ENCODE results near the gene MACROD2. TPM values are rescaled to one million over a fixed set of nuclear protein-coding genes. Genes with fewer than 3 reads are reported as not detected.

Gene MACROD2
- total RNA-seq, 1 donor = 1.3 TPM

GRCh38 chr20:14193885-14194284 is 198.6 kb downstream of the MACROD2 start:
- TF ChIP-seq CTCF (IDR thresholded peaks at IDR 0.05; ENCODE audit: insufficient read depth, low read length) = peak; percentile 24
- DNase-seq (ENCODE audit: low read depth) = no peak
- no peak overlapping the region for H3K4me3 ChIP-seq (ENCODE audit: low read depth, low read length)

- peak; percentile 85 for DNase-seq (ENCODE audit: low read depth)
- no peak overlapping the region for H3K4me3 ChIP-seq (ENCODE audit: low read depth, low read length)
- no peak for TF ChIP-seq CTCF (IDR thresholded peaks at IDR 0.05; ENCODE audit: insufficient read depth, low read length)
Observed at GRCh38 chr20:14197097-14197496, 201.8 kb downstream of the MACROD2 start.

- DNase-seq (ENCODE audit: low read depth) = no peak
- H3K4me3 ChIP-seq (ENCODE audit: low read depth, low read length) = no peak overlapping the region
- TF ChIP-seq CTCF (IDR thresholded peaks at IDR 0.05; ENCODE audit: insufficient read depth, low read length) = no peak
Observed at GRCh38 chr20:14198416-14198815, 203.1 kb downstream of the MACROD2 start.

- H3K4me3 ChIP-seq (ENCODE audit: low read depth, low read length) = no peak overlapping the region
- no peak for TF ChIP-seq CTCF (IDR thresholded peaks at IDR 0.05; ENCODE audit: insufficient read depth, low read length)
- DNase-seq (ENCODE audit: low read depth) = peak; percentile 29
Observed at GRCh38 chr20:14199111-14199510, 203.8 kb downstream of the MACROD2 start.

GRCh38 chr20:14203657-14204056 is 208.3 kb downstream of the MACROD2 start:
- TF ChIP-seq CTCF (IDR thresholded peaks at IDR 0.05; ENCODE audit: insufficient read depth, low read length) = no peak
- DNase-seq (ENCODE audit: low read depth) = no peak
- H3K4me3 ChIP-seq (ENCODE audit: low read depth, low read length) = no peak overlapping the region

GRCh38 chr20:14207591-14207990 is 212.3 kb downstream of the MACROD2 start:
- no peak overlapping the region for H3K4me3 ChIP-seq (ENCODE audit: low read depth, low read length)
- DNase-seq (ENCODE audit: low read depth) = no peak
- TF ChIP-seq CTCF (IDR thresholded peaks at IDR 0.05; ENCODE audit: insufficient read depth, low read length) = no peak

- H3K4me3 ChIP-seq (ENCODE audit: low read depth, low read length) = no peak overlapping the region
- TF ChIP-seq CTCF (IDR thresholded peaks at IDR 0.05; ENCODE audit: insufficient read depth, low read length) = no peak
- DNase-seq (ENCODE audit: low read depth) = no peak
Observed at GRCh38 chr20:14208956-14209355, 213.6 kb downstream of the MACROD2 start.
